HepG2 (cell line): Measurements from ENCODE around the gene COQ5. TPM values are rescaled to one million over a fixed set of nuclear protein-coding genes. Genes with fewer than 3 reads are reported as not detected.
A peak's percentile ranks its signal among the peaks of the same experiment; 100 is the strongest.

Experiments
- BRD4 ChIP-seq: sonication (generic); formaldehyde crosslinking; IDR thresholded peaks from 2 replicates; pipeline ENCODE4 v1.4.0; 2020; ENCODE audit warnings: missing genetic modification reagents
- CCAR2 ChIP-seq: fragments of 200-400 bp; formaldehyde crosslinking; optimal IDR thresholded peaks from 2 replicates; pipeline ENCODE3; 2018; ENCODE audit warnings: low read depth, mild to moderate bottlenecking, low read length, moderate library complexity
- GFI1 ChIP-seq: sonication (generic); formaldehyde crosslinking; IDR thresholded peaks from 2 replicates; pipeline ENCODE4 v1.5.0; 2020; ENCODE audit warnings: missing genetic modification reagents, mild to moderate bottlenecking, borderline replicate concordance
- NCOA1 ChIP-seq: sonication (generic); formaldehyde crosslinking; IDR thresholded peaks from 2 replicates; pipeline ENCODE4 v1.9.0; 2021; ENCODE audit warnings: missing genetic modification reagents
- NFRKB ChIP-seq: fragments of 450-650 bp; IDR thresholded peaks from 2 replicates; pipeline ENCODE4 v1.6.1; 2017
- PREB ChIP-seq: sonication (generic); formaldehyde crosslinking; IDR thresholded peaks from 2 replicates; pipeline ENCODE4 v1.4.0; 2020; ENCODE audit warnings: missing genetic modification reagents
- SSRP1 ChIP-seq: IDR thresholded peaks from 2 replicates; pipeline ENCODE4 v1.6.1; 2016; ENCODE audit warnings: control low read depth
- ZBTB21 ChIP-seq: sonication (generic); formaldehyde crosslinking; IDR thresholded peaks from 2 replicates; pipeline ENCODE4 v1.4.0; 2020; ENCODE audit warnings: missing genetic modification reagents
- ZBTB40 ChIP-seq, 2 experiments: fragments of 450-650 bp in 1 of 2; sonication (generic) in 1 of 2; formaldehyde crosslinking in 1 of 2; IDR thresholded peaks; 2 replicates each; pipeline versions ENCODE4 v1.6.1 to v1.8.0; 2016 to 2022; ENCODE audit warnings: antibody characterized with exemption in 1 of 2, mild to moderate bottlenecking in 1 of 2, missing genetic modification reagents in 1 of 2
- ZBTB44 ChIP-seq: sonication (generic); formaldehyde crosslinking; IDR thresholded peaks from 2 replicates; pipeline ENCODE4 v1.4.0; 2020; ENCODE audit warnings: missing genetic modification reagents
- ZNF205 ChIP-seq: IDR thresholded peaks from 2 replicates; pipeline ENCODE4 v1.6.1; 2018; ENCODE audit warnings: missing biosample characterization, missing genetic modification reagents
- ZNF264 ChIP-seq: sonication (generic); formaldehyde crosslinking; IDR thresholded peaks from 2 replicates; pipeline ENCODE4 v1.4.0; 2020; ENCODE audit warnings: missing genetic modification reagents
- ZNF3 ChIP-seq: IDR thresholded peaks from 2 replicates; pipeline ENCODE4 v1.7.0; 2017; ENCODE audit warnings: inconsistent platforms
- ZNF33B ChIP-seq: sonication (generic); formaldehyde crosslinking; IDR thresholded peaks from 2 replicates; pipeline ENCODE4 v1.5.1; 2020; ENCODE audit warnings: mild to moderate bottlenecking, missing genetic modification reagents
- ZNF598 ChIP-seq: sonication (generic); formaldehyde crosslinking; IDR thresholded peaks from 2 replicates; pipeline ENCODE4 v1.5.1; 2020; ENCODE audit warnings: mild to moderate bottlenecking, missing genetic modification reagents, borderline replicate concordance
- ZNF670 ChIP-seq: sonication (generic); formaldehyde crosslinking; IDR thresholded peaks from 2 replicates; pipeline ENCODE4 v1.8.0; 2022; ENCODE audit warnings: mild to moderate bottlenecking, missing genetic modification reagents, borderline replicate concordance
- ZNF709 ChIP-seq: sonication (generic); formaldehyde crosslinking; IDR thresholded peaks from 2 replicates; pipeline ENCODE4 v1.5.0; 2020; ENCODE audit warnings: mild to moderate bottlenecking, missing genetic modification reagents
- ZNF784 ChIP-seq: sonication (generic); formaldehyde crosslinking; IDR thresholded peaks from 2 replicates; pipeline ENCODE4 v1.5.1; 2020; ENCODE audit warnings: missing genetic modification reagents, mild to moderate bottlenecking, borderline replicate concordance
- polyA plus RNA-seq, 8 experiments: library from polyadenylated mRNA; depleted of rRNA in 3 of 8; stranded (reverse) in 7 of 8; unstranded in 1 of 8; fragments of >200 nt; fragmentation: Illumina TruSeq in 4 of 8; extraction: Trizol in 4 of 8; gene quantifications; 2 replicates each; pipeline versions ENCODE4 v1.2.1 to v1.2.3, GENCODE V29; 2011 to 2016; ENCODE audit warnings: low read depth in 4 of 8, missing spikeins in 1 of 8, mixed read lengths in 1 of 8; ENCODE audit not compliant: insufficient read depth in 1 of 8
- total RNA-seq, 5 experiments: library from RNA; depleted of rRNA; stranded (reverse); fragments of >200 nt; fragmentation: Illumina TruSeq; extraction: Trizol; gene quantifications; 2 replicates each; pipeline ENCODE4 v1.2.3, GENCODE V29; 2016; ENCODE audit warnings: low read depth in 1 of 5

COQ5 gene
- total and polyA plus RNA-seq, 2 of the 13 experiments (the other 11 are each of a cell fraction or from before 2014, with no cell fraction given), result 36.4 to 41.5 TPM

GRCh38 chr12:120528861-120529525 lies at the start of gene COQ5 (continued):
- TF ChIP-seq PREB (CRISPR knock-in tag) (no peak), ZNF670 (0 out of 2 replicates have a peak, but pooled peaks have one; percentile 76), CCAR2 (no peak), ZNF709 (CRISPR knock-in tag) (no peak; the same call in 1 of the 2 replicates), ZNF3 (peak; percentile 34; the same call in 1 of the 2 replicates), BRD4 (CRISPR knock-in tag) (peak; percentile 92), ZNF33B (CRISPR knock-in tag) (no peak), NFRKB (peak; percentile 87), SSRP1 (CRISPR knock-in tag) (no peak), ZBTB44 (CRISPR knock-in tag) (no peak), ZNF205 (CRISPR knock-in tag) (no peak), NCOA1 (CRISPR knock-in tag) (peak; percentile 60; the same call in 1 of the 2 replicates), GFI1 (CRISPR knock-in tag) (peak; percentile 31; the same call in 1 of the 2 replicates), ZBTB40 (IDR thresholded peaks at IDR 0.05) (no peak), ZBTB40 (CRISPR knock-in tag; IDR thresholded peaks at IDR 0.05) (peak; percentile 25; the same call in 1 of the 2 replicates), ZNF784 (CRISPR knock-in tag) (no peak), ZBTB21 (peak; percentile 87; the same call in 1 of the 2 replicates), ZNF598 (CRISPR knock-in tag) (peak; percentile 80; the same call in 1 of the 2 replicates), ZNF264 (CRISPR knock-in tag) (peak; percentile 71; the same call in 1 of the 2 replicates)
